ENCODE results near the gene STAT5B.

GRCh38 chr17:42274253-42274542 lies 2.0 kb downstream of the STAT5B start:
- TF ChIP-seq EZH2 (IDR thresholded peaks at IDR 0.05; ENCODE audit: insufficient read depth, poor library complexity, severe bottlenecking) (no peak), EZH2phosphoT487 (IDR thresholded peaks at IDR 0.05; ENCODE audit: insufficient read depth, low read depth) (no peak)
